Kidney glomerular epithelial cell (primary cell): ENCODE data around the gene SLC1A7.

ENCODE experiments used
- DNase-seq: peaks from one replicate; lab custom pipeline; 2025; lab: John Stamatoyannopoulos, UW

Gene SLC1A7

GRCh38 chr1:53075761-53076163 lies 66.7 kb downstream of the SLC1A7 start:
- DNase-seq: no peak

- no peak for DNase-seq
Measured at GRCh38 chr1:53075206-53075605, 67.2 kb downstream of the SLC1A7 start.

DNA sequence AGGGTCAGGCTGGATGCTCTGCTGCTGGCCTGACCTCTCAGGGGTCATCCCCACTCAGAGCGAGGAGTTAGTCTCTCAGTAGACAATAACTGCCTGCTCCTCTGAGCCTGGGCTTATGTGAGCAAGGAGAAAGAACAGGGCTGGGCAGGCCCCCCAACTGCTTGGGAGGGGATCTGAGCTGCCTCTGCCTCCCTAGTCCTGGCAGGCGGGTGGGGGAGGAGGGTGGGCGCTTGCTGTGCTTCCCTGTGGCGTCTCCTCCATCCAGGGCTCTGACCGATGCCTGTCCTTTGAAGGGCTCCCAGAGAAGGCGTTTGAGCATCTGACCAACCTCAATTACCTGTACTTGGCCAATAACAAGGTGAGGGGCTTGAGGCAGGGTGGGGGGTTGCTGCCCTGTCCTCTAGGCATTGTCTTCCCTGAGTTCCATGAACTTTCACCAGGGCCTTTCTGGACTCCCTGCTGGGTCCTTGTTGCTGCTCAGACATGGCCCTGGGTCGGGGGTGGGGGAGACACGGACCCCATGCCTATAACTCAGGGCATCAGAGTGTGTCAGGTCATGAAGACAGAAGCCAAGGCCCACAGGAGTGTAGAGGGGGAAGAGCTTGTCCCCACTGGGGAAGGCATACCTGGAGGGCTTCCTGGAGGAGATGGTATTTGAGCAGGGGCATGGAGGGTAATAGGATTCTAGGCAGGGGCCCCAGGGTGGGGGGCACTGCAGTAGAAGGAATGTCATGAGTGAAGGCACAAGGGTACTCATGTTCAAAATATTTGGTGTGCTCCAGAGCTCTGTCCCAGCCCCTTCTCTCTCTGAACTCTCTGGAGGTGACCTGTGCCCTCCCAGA lies 67.9 kb downstream of the SLC1A7 start:
- DNase-seq: no peak

DNA sequence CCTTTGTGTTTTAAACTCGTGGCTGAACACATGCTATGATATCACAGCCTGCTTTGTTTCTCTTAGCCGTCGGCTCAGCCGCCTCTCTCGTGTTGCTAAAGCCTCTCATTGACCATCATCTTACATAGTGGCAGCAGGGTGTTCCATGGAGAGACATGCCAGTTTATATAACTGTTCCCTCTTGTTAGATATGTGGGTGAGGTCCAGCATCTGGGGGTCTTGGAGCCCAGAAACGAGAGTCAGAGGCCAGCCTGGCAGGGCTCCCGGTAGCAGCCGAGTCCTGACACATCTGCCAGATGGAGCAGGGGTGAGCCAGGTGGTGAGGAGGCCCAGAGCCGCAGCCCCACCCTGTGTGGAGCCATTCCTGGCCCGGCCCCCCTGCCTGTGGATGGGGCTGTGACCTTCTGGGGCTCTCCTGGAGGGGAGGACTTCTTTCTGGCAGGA lies 68.5 kb downstream of the SLC1A7 start:
- DNase-seq: no peak

GRCh38 chr1:53073287-53073686 lies 69.2 kb downstream of the SLC1A7 start:
- DNase-seq: no peak

- DNase-seq: no peak
Measured at GRCh38 chr1:53071915-53072314, 70.5 kb downstream of the SLC1A7 start.

- no peak for DNase-seq
Measured at GRCh38 chr1:53071167-53071865, 71.1 kb downstream of the SLC1A7 start.

DNA sequence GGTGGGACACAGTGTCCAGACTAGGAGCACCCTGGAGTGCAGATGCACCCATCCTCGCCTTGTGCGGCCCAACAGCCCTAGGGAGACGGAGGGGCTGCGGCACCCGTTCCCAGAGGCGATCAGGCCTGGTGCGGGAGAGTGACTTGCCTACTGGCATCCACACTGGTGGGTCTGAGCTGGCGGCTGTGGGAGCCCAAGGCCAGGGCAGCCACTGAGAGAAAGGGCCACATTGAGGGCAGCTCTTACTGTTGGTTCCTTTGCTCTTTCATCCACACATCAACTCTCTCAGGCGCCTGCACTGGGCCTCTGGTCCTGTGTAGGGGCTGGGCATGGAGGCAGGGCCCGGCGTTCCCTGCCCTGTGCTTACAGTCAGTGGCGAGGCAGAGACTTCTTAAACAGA lies 71.8 kb downstream of the SLC1A7 start:
- DNase-seq: no peak

- DNase-seq: no peak
Measured at GRCh38 chr1:53069663-53070327, 72.6 kb downstream of the SLC1A7 start.

DNA sequence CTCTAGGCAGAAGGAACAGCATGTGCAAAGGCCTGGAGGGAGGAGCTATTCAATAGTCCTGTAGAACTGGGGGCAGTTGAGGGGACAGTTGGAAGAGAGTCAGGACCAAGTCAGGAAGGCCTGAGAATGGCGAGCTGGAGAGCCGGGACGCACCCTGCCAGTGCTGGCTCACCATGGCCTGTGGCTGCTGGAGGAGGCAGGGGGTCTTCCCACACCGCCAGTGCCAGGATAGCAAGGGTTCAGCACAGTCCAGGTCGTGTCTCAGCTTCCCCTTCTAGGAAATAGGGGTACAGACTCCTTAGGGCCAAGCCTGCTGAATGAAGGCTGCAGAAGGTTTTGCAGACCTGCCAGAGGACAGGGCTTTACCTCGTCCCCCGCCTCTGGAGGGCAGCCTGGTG lies 73.2 kb downstream of the SLC1A7 start:
- no peak for DNase-seq

DNA sequence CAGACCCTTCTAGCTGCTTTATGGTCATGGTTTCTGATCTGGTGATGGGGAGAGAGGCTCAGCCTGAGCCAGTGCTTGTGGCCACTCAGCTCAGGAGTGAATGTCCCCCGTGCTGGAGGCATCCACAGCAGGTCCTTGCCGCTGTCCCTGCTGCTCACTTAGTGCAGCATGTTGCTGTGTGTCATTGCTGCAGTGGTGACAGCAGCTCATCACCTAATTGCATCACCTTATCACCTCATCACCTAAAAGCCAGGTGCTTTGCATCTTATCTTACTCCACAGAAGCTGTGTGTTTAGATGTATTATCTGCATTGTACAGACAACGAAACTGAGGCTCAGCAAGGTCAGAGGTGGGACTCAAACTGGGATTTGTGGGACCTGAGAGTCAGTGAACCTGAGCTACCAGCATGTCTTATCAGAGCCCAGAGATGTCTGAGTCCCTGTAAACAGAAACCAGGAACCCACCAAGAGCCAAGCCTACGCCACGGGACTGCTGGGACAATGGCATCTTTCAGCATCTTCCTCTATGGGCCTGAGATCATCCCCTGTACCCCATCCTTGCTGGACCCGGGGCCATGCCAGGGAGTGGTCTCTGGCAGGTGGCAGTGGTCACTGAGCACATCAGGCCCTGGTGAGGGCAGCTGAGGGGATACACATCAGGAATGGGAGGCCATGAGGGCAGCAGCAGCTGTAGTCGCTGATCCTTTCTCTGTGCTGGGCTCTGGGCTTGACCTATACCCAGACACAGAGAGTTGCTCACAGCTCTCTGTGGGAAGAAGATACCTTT lies 73.9 kb downstream of the SLC1A7 start:
- DNase-seq: no peak

DNA sequence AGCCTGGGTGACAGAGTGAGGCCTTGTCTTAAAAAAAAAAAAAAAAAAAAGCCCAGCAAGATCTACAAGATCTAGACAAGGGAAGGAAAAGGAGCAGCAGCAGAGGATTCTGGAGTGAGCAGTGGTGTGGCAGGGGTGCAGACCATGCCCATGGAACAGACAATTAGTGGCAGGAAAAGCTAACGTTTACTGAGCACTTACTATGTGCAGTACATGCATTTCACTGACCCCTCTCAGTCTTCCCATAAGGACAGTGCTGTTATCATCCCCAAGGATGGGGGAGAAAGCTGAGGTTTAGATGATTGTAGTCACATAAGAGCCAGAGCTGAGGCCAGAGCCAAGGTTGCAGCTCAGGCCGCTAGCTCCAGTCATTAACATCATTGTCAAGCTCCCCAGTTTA lies 74.6 kb downstream of the SLC1A7 start:
- DNase-seq: no peak

- no peak for DNase-seq
Measured at GRCh38 chr1:53066891-53067738, 75.3 kb downstream of the SLC1A7 start.

DNA sequence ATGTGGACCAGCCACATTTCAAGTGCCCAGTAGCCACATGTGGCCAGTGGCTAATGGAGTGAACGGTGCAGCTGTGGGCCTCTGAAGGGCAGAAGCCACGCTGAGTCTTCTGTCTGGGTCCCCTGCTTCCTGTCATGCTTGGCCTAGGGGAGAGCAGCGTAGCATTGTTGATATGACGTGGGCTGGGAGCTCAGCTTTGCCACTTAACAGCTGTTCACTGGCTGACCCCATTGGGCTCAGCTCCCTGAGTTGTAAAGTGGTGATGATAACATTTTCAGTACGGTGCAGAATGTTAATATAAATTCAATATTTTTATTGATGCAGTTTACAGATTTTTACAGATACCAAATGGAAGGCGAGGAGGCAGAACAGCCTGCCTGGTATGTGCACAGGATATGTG lies 76.0 kb downstream of the SLC1A7 start:
- no peak for DNase-seq

DNA sequence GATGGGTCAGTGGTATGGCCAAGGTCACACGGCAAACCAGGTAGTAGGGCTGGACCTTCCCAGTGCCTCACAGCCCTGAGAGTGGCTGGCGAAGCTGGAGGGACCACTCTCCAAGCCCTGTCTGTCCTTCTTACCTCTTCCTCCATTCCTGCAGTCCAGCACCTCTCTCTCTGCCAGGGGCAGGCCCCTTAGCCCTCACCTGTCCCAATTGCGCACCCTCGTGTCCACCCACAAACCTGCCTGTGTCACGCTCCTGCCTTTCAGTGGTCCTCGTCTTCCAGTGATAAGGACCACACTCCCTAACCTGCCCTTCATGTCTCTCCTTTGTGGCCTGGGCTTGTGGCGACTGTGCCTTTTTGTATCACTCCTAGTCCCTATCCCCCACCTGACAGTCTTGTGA lies 77.0 kb downstream of the SLC1A7 start:
- no peak for DNase-seq

DNA sequence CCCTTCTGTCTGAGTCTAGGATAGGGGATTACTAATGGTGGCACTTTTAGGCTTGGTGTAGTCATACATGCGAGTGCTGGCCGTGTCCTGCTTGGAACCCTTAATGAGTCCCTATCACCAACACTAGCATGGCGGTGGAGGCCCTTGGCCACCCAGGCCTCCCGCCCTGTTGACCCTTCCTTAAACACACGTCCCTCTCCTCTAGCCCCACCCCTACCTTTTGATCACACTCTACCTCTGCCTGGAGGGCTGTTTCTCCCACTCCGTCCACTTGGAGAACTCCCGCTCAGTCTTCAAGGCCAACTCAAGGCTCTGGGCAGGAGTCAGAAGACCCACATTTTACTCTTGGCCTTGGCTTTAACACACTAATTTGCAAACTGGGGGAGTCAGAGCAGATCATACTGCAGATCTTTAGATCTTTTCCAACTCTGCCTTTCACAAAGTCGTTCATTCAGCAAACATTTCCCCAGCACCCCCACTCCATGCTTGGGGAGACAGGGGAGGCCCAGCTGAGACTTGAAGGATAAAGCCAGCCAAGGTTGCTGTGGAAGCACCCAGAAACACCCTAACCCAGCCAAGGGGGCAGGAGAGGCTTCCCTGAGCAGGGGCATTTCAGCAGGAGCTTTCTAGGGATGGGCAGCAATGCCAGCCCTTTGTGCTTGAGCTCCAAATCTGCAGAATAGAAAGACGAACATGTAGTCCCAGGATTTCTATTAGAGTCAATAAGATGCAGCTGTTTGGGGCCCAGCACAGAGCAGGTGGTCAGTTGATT lies 78.5 kb downstream of the SLC1A7 start:
- no peak for DNase-seq

DNA sequence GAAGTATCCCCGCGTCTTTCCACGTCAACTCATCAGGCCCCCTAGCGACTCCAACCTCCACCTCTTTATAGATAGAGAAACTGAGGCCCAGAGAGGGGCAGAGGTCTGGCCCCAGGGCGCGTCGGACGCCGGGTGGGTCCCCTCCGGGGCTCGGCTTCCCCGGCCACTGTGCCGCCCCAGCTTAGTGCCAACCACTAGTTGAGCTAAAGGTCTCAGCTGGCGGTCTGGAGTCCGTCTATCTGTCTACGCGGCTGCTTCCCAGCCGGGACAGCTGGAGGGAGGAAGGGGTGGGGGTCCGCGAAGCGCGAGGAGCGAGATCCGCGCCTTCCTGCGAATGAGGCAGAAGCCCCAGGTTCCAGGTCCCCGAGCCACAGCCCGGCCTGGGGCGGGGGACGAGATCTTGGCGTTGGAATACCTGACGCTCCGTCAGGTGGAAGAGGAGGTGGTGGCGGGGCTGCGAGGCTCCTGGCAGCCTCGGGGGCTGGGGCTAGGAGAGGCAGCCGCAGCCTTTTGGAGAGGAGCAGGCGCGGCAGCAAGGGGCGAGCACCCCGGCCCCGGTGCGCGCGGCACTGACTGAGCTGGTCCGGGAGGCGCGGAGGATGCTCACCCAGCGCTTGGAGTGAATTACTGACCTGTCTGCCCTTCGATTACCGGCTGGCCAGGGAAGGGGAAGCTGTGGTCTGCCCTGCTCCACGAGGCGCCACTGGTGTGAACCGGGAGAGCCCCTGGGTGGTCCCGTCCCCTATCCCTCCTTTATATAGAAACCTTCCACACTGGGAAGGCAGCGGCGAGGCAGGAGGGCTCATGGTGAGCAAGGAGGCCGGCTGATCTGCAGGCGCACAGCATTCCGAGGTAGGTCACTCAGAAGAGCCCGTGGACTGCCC lies 79.5 kb downstream of the SLC1A7 start:
- no peak for DNase-seq

GRCh38 chr1:53061859-53062707 lies 80.4 kb downstream of the SLC1A7 start, which contains the start of gene PODN:
Gene PODN (plus strand): TSS chr1:53062213. CDS start chr1:53069856, 7,643 bp downstream.
- DNase-seq: no peak
